Liver (tissue), 3 donors: ENCODE data around the gene ERICH2.

ENCODE experiments used
- ATF3 ChIP-seq: IDR thresholded peaks from 2 replicates; pipeline ENCODE4 v1.6.1; 2016; ENCODE audit warnings: antibody characterized with exemption
- CTCF ChIP-seq: fragments of 150-350 bp; IDR thresholded peaks from 2 replicates; pipeline ENCODE4 v1.5.1; 2017; ENCODE audit warnings: improper control_type of control experiment, low read depth, low read length; ENCODE audit not compliant: missing input control
- EGR1 ChIP-seq, 2 donors: IDR thresholded peaks; 2 replicates each; pipeline ENCODE4 v1.6.1; 2016 to 2018; ENCODE audit warnings: antibody characterized with exemption in 2 of 2, low read depth in 2 of 2
- GABPA ChIP-seq, 2 donors: IDR thresholded peaks in 1 of 2; conservative IDR thresholded peaks in 1 of 2; 2 replicates each; pipeline ENCODE4 v1.6.1; 2016; ENCODE audit warnings: antibody characterized with exemption in 2 of 2, mild to moderate bottlenecking in 1 of 2, moderate library complexity in 1 of 2
- HNF4G ChIP-seq: IDR thresholded peaks from 2 replicates; pipeline ENCODE4 v1.6.1; 2016; ENCODE audit warnings: antibody characterized with exemption
- JUND ChIP-seq, 2 donors: IDR thresholded peaks; 2 replicates each; pipeline ENCODE4 v1.6.1; 2016; ENCODE audit warnings: antibody characterized with exemption in 2 of 2
- MAX ChIP-seq: IDR thresholded peaks from 2 replicates; pipeline ENCODE4 v1.6.1; 2016; ENCODE audit warnings: antibody characterized with exemption
- RAD21 ChIP-seq, 2 donors: IDR thresholded peaks; 2 replicates each; pipeline ENCODE4 v1.6.1; 2016; ENCODE audit warnings: antibody characterized with exemption in 2 of 2, mild to moderate bottlenecking in 2 of 2
- REST ChIP-seq: IDR thresholded peaks from 2 replicates; pipeline ENCODE4 v1.6.1; 2016; ENCODE audit warnings: antibody characterized with exemption, mild to moderate bottlenecking
- TAF1 ChIP-seq: conservative IDR thresholded peaks from 2 replicates; pipeline ENCODE4 v1.6.1; 2016; ENCODE audit warnings: antibody characterized with exemption, mild to moderate bottlenecking
- ZBTB33 ChIP-seq: IDR thresholded peaks from 2 replicates; pipeline ENCODE4 v1.6.1; 2016; ENCODE audit warnings: antibody characterized with exemption
- donor health status: healthy.
- donor health status: healthy.

- TF ChIP-seq CTCF (peak; percentile 67), REST (peak; percentile 37), RAD21 (IDR thresholded peaks at IDR 0.05) (peak; percentile 90), HNF4G (no peak), EGR1 (IDR thresholded peaks at IDR 0.05; ENCODE audit: low read depth in 2 of 2) (no peak), ZBTB33 (no peak), ATF3 (no peak), JUND (IDR thresholded peaks at IDR 0.05) (no peak), MAX (no peak), TAF1 (no peak), GABPA (IDR thresholded peaks at IDR 0.05 in 1 of 2, conservative IDR thresholded peaks at IDR 0.05 in 1 of 2) (no peak)
Measured at GRCh38 chr2:170812710-170813600, 42.8 kb downstream of the ERICH2 start.
